Endodermal cell (in vitro differentiated cells): Measurements from ENCODE around the gene RGS4. TPM values are rescaled to one million over a fixed set of nuclear protein-coding genes. Genes with fewer than 3 reads are reported as not detected.

Experiments used
- DNase-seq: peaks from one replicate; pipeline ENCODE4 v3.0.0-alpha.2; 2017
- H3K27ac ChIP-seq: 2 replicates; pipeline ENCODE4 v1.5.1; 2013; ENCODE audit warnings: mild to moderate bottlenecking, low read depth, low read length, moderate library complexity
- H3K27me3 ChIP-seq: 2 replicates; pipeline ENCODE4 v1.6.1; 2013; ENCODE audit warnings: mild to moderate bottlenecking, low read length, moderate library complexity; ENCODE audit not compliant: insufficient read depth, control insufficient read depth, poor library complexity, severe bottlenecking
- H3K36me3 ChIP-seq: 2 replicates; pipeline ENCODE4 v1.7.0; 2013; ENCODE audit warnings: mild to moderate bottlenecking, low read length, moderate library complexity; ENCODE audit not compliant: control insufficient read depth, insufficient read depth
- H3K4me1 ChIP-seq: one replicate; pipeline ENCODE4 v1.7.0; 2013; ENCODE audit warnings: low read length; ENCODE audit not compliant: control insufficient read depth, insufficient read depth
- H3K4me3 ChIP-seq: 2 replicates; pipeline ENCODE4 v1.5.1; 2013; ENCODE audit warnings: mild to moderate bottlenecking, low read length, moderate library complexity
- H3K9ac ChIP-seq: 2 replicates; pipeline ENCODE4 v1.6.1; 2013; ENCODE audit warnings: mild to moderate bottlenecking, low read length, moderate library complexity; ENCODE audit not compliant: poor library complexity, severe bottlenecking; ENCODE audit errors: extremely low read depth
- H3K9me3 ChIP-seq: 2 replicates; pipeline ENCODE4 v1.6.1; 2013; ENCODE audit warnings: mild to moderate bottlenecking, low read length, moderate library complexity; ENCODE audit not compliant: control insufficient read depth
- H3K27ac Mint-ChIP-seq: 2 replicates; pipeline ENCODE4 v1.8.0; 2020; ENCODE audit warnings: mixed read lengths
- H3K27me3 Mint-ChIP-seq: 2 replicates; pipeline ENCODE4 v1.8.0; 2021; ENCODE audit warnings: mild to moderate bottlenecking, mixed read lengths; ENCODE audit not compliant: insufficient read depth
- H3K36me3 Mint-ChIP-seq: 2 replicates; pipeline ENCODE4 v1.8.0; 2020; ENCODE audit warnings: low read depth, mixed read lengths
- H3K4me1 Mint-ChIP-seq: 2 replicates; pipeline ENCODE4 v1.8.0; 2020; ENCODE audit warnings: mixed read lengths
- H3K4me3 Mint-ChIP-seq: 2 replicates; pipeline ENCODE4 v1.8.0; 2020; ENCODE audit warnings: mild to moderate bottlenecking, moderate library complexity, mixed read lengths
- H3K9me3 Mint-ChIP-seq: 2 replicates; pipeline ENCODE4 v1.8.0; 2020; ENCODE audit warnings: mild to moderate bottlenecking, mixed read lengths
- CTCF ChIP-seq: fragments of 200-600 bp; sonication (generic); conservative IDR thresholded peaks from 2 replicates; pipeline ENCODE4 v1.5.0; 2021; ENCODE audit warnings: antibody characterized with exemption, mild to moderate bottlenecking
- WGBS, 2 experiments: methylation state at CpG; one replicate each; pipeline versions ENCODE4 v1.1.5 to v1.1.7; 2013; ENCODE audit warnings: missing lambda C conversion rate in 2 of 2, mixed read lengths in 1 of 2; ENCODE audit not compliant: insufficient coverage in 1 of 2, insufficient read length in 1 of 2; 5-methylcytosine and 5-hydroxymethylcytosine counted together
- total RNA-seq, 2 donors: library from RNA; stranded (reverse); fragmentation: NEBNext Ultra II Directional in 1 of 2; extraction: Animal tissue kit (Norgen Biotek cat#: 25700) in 1 of 2; gene quantifications; 2 replicates in 1 of 2; 3 replicates in 1 of 2; pipeline ENCODE4 v1.2.1, GENCODE V29; 2021

RGS4 gene
- total RNA-seq, 2 donors from 2014 or later = 0.48 to 0.51 TPM

GRCh38 chr1:163107655-163108054 is 38.5 kb downstream of the RGS4 start:
- no peak for TF ChIP-seq CTCF
- Histone ChIP-seq H3K4me1 (no peaks in the 10 kb centered on the region), H3K27ac (no peak overlapping the region), H3K9ac (no peak overlapping the region), H3K9me3 (no peaks in the 10 kb centered on the region), H3K36me3 (no peaks in the 10 kb centered on the region), H3K4me3 (no peak overlapping the region), H3K27me3 (no peaks in the 10 kb centered on the region)
- H3K27ac Mint-ChIP-seq = no peak overlapping the region
- no peak overlapping the region for H3K4me3 Mint-ChIP-seq
- no peaks in the 10 kb centered on the region for H3K4me1 Mint-ChIP-seq
- H3K9me3 Mint-ChIP-seq = peaks cover 23% of the 10 kb centered on the region
- H3K27me3 Mint-ChIP-seq = no peaks in the 10 kb centered on the region
- 88 to 96% methylated on average over 1 to 5 of the region's 5 CpGs for WGBS, 2 experiments
- no peak for DNase-seq
- H3K36me3 Mint-ChIP-seq = peaks cover 5% of the 10 kb centered on the region

- DNase-seq = no peak
- no peaks in the 10 kb centered on the region for H3K4me1 Mint-ChIP-seq
- WGBS, 2 experiments = 90% methylated on average over 1 of the region's 1 CpG; no CpG with 5 or more reads in 1 of the 2 experiments
- H3K27ac ChIP-seq = no peak overlapping the region
- no peaks in the 10 kb centered on the region for H3K36me3 ChIP-seq
- H3K4me3 ChIP-seq = no peak overlapping the region
- H3K9ac ChIP-seq = no peak overlapping the region
- H3K27ac Mint-ChIP-seq = no peak overlapping the region
- H3K27me3 Mint-ChIP-seq = no peaks in the 10 kb centered on the region
- TF ChIP-seq CTCF = no peak
- no peaks in the 10 kb centered on the region for H3K27me3 ChIP-seq
- no peaks in the 10 kb centered on the region for H3K9me3 Mint-ChIP-seq
- H3K36me3 Mint-ChIP-seq = no peaks in the 10 kb centered on the region
- no peak overlapping the region for H3K4me3 Mint-ChIP-seq
- H3K4me1 ChIP-seq = no peaks in the 10 kb centered on the region
- no peaks in the 10 kb centered on the region for H3K9me3 ChIP-seq
Measured at GRCh38 chr1:163115887-163116286, 46.7 kb downstream of the RGS4 start.

- no peak overlapping the region for H3K27ac ChIP-seq
- Mint-ChIP-seq H3K36me3 (no peaks in the 10 kb centered on the region), H3K27ac (no peak overlapping the region), H3K27me3 (no peaks in the 10 kb centered on the region), H3K4me3 (no peak overlapping the region), H3K4me1 (no peaks in the 10 kb centered on the region), H3K9me3 (no peaks in the 10 kb centered on the region)
- H3K27me3 ChIP-seq = no peaks in the 10 kb centered on the region
- no peak overlapping the region for H3K9ac ChIP-seq
- no peak overlapping the region for H3K4me3 ChIP-seq
- H3K9me3 ChIP-seq = no peaks in the 10 kb centered on the region
- no peaks in the 10 kb centered on the region for H3K36me3 ChIP-seq
- no peak for DNase-seq
- TF ChIP-seq CTCF = no peak
- no peaks in the 10 kb centered on the region for H3K4me1 ChIP-seq
Measured at GRCh38 chr1:163119707-163120106, 50.5 kb downstream of the RGS4 start.
